H9 (cell line): ENCODE measurements around the gene GAS1. TPM values are rescaled to one million over a fixed set of nuclear protein-coding genes. Genes with fewer than 3 reads are reported as not detected.
A peak's percentile ranks its signal among the peaks of the same experiment; 100 is the strongest.

Experiments
- DNase-seq: peaks from one replicate; pipeline ENCODE4 v3.0.0-alpha.2; 2017
- H2AFZ ChIP-seq: one replicate; pipeline ENCODE4 v1.6.1; 2013; ENCODE audit warnings: mild to moderate bottlenecking, low read length, control low read depth, moderate library complexity
- H2AK5ac ChIP-seq: 2 replicates; pipeline ENCODE4 v1.6.1; 2013; ENCODE audit warnings: low read length, control low read depth, mixed read lengths; ENCODE audit not compliant: insufficient read length
- H2BK120ac ChIP-seq: one replicate; pipeline ENCODE4 v1.6.1; 2013; ENCODE audit warnings: low read depth, mild to moderate bottlenecking, low read length, control low read depth, inconsistent platforms; ENCODE audit not compliant: poor library complexity, severe bottlenecking
- H2BK12ac ChIP-seq: 2 replicates; pipeline ENCODE4 v1.6.1; 2013; ENCODE audit warnings: low read length, control low read depth, mixed read lengths, low read depth; ENCODE audit not compliant: insufficient read length
- H2BK15ac ChIP-seq: 2 replicates; pipeline ENCODE4 v1.6.1; 2013; ENCODE audit warnings: low read depth, low read length, control low read depth
- H2BK20ac ChIP-seq: one replicate; pipeline ENCODE4 v1.6.1; 2013; ENCODE audit warnings: low read depth, mild to moderate bottlenecking, low read length, control low read depth, inconsistent platforms; ENCODE audit not compliant: poor library complexity, severe bottlenecking
- H2BK5ac ChIP-seq: 2 replicates; pipeline ENCODE4 v1.6.1; 2013; ENCODE audit warnings: low read length, control low read depth, mixed read lengths; ENCODE audit not compliant: insufficient read length
- H3K14ac ChIP-seq: 2 replicates; pipeline ENCODE4 v1.6.1; 2013; ENCODE audit warnings: low read length, control low read depth; ENCODE audit not compliant: insufficient read depth
- H3K18ac ChIP-seq: 2 replicates; pipeline ENCODE4 v1.6.1; 2013; ENCODE audit warnings: low read depth, mild to moderate bottlenecking, mixed read lengths, low read length, control low read depth; ENCODE audit not compliant: insufficient read length
- H3K23ac ChIP-seq: 2 replicates; pipeline ENCODE4 v1.6.1; 2013; ENCODE audit warnings: low read length, control low read depth, mixed read lengths, low read depth; ENCODE audit not compliant: insufficient read length
- H3K23me2 ChIP-seq: 2 replicates; pipeline ENCODE4 v1.6.1; 2013; ENCODE audit warnings: low read depth, mild to moderate bottlenecking, mixed read lengths, low read length, control low read depth; ENCODE audit not compliant: insufficient read length, poor library complexity, severe bottlenecking
- H3K27ac ChIP-seq: 2 replicates; pipeline ENCODE4 v1.5.1; 2013; ENCODE audit warnings: low read length, control low read depth, mixed read lengths, low read depth; ENCODE audit not compliant: insufficient read length
- H3K27me3 ChIP-seq: 2 replicates; pipeline ENCODE4 v1.6.1; 2013; ENCODE audit warnings: low read length, control low read depth, inconsistent platforms; ENCODE audit not compliant: insufficient read depth
- H3K4ac ChIP-seq: 2 replicates; pipeline ENCODE4 v1.6.1; 2013; ENCODE audit warnings: low read depth, mild to moderate bottlenecking, control low read depth, inconsistent platforms, low read length, moderate library complexity
- H3K4me1 ChIP-seq: 2 replicates; pipeline ENCODE4 v1.6.1; 2013; ENCODE audit warnings: low read length, control low read depth, inconsistent platforms; ENCODE audit not compliant: insufficient read depth
- H3K4me2 ChIP-seq: 2 replicates; pipeline ENCODE4 v1.6.1; 2013; ENCODE audit warnings: low read length, control low read depth, mixed read lengths; ENCODE audit not compliant: insufficient read length, insufficient read depth
- H3K56ac ChIP-seq: 2 replicates; pipeline ENCODE4 v1.6.1; 2013; ENCODE audit warnings: low read depth, mild to moderate bottlenecking, mixed read lengths, low read length, control low read depth; ENCODE audit not compliant: insufficient read length
- H3K79me1 ChIP-seq: 2 replicates; pipeline ENCODE4 v1.6.1; 2013; ENCODE audit warnings: low read depth, mild to moderate bottlenecking, moderate library complexity, low read length, control low read depth, inconsistent platforms; ENCODE audit not compliant: insufficient read depth, poor library complexity, severe bottlenecking
- H3K79me2 ChIP-seq: 2 replicates; pipeline ENCODE4 v1.6.1; 2013; ENCODE audit warnings: low read length, control low read depth, inconsistent platforms; ENCODE audit not compliant: insufficient read depth
- H3K9ac ChIP-seq: 2 replicates; pipeline ENCODE4 v1.6.1; 2013; ENCODE audit warnings: low read length, control low read depth, mixed read lengths; ENCODE audit not compliant: insufficient read length; ENCODE audit errors: extremely low read depth
- H3K9me3 ChIP-seq: one replicate; pipeline ENCODE4 v1.6.1; 2013; ENCODE audit warnings: low read depth, low read length, inconsistent platforms; ENCODE audit not compliant: control insufficient read depth
- H3T11ph ChIP-seq: one replicate; pipeline ENCODE4 v1.6.1; 2013; ENCODE audit warnings: mild to moderate bottlenecking, low read length, control low read depth, inconsistent platforms
- H4K20me1 ChIP-seq: one replicate; pipeline ENCODE4 v1.6.1; 2013; ENCODE audit not compliant: control insufficient read depth, insufficient read length, insufficient read depth
- H4K5ac ChIP-seq: 2 replicates; pipeline ENCODE4 v1.6.1; 2013; ENCODE audit warnings: low read depth, mild to moderate bottlenecking, mixed read lengths, low read length, control low read depth; ENCODE audit not compliant: insufficient read length
- H4K8ac ChIP-seq: replicated peaks from 2 replicates; pipeline ENCODE4 v1.6.1; 2013; ENCODE audit warnings: low read length, control low read depth, mixed read lengths, low read depth; ENCODE audit not compliant: insufficient read length
- H4K91ac ChIP-seq: 2 replicates; pipeline ENCODE4 v1.6.1; 2013; ENCODE audit warnings: low read depth, mild to moderate bottlenecking, moderate library complexity, mixed read lengths, low read length, control low read depth; ENCODE audit not compliant: insufficient read length
- H3K27ac Mint-ChIP-seq, 3 experiments: 2 replicates in 2 of 3; 3 replicates in 1 of 3; pipeline ENCODE4 v1.8.0; 2020 to 2021; ENCODE audit warnings: mixed read lengths in 3 of 3, mild to moderate bottlenecking in 1 of 3, moderate library complexity in 1 of 3
- H3K27me3 Mint-ChIP-seq: 2 replicates; pipeline ENCODE4 v1.8.0; 2021; ENCODE audit warnings: low read depth, mild to moderate bottlenecking, moderate library complexity, mixed read lengths
- H3K36me3 Mint-ChIP-seq, 3 experiments: 2 replicates in 2 of 3; 3 replicates in 1 of 3; pipeline ENCODE4 v1.8.0; 2020 to 2021; ENCODE audit warnings: low read depth in 3 of 3, mixed read lengths in 3 of 3; ENCODE audit not compliant: insufficient read depth in 1 of 3
- H3K4me1 Mint-ChIP-seq, 2 experiments: 2 replicates each; pipeline ENCODE4 v1.8.0; 2020; ENCODE audit warnings: mixed read lengths in 2 of 2
- H3K4me3 Mint-ChIP-seq, 2 experiments: 2 replicates in 1 of 2; 3 replicates in 1 of 2; pipeline ENCODE4 v1.8.0; 2020 to 2021; ENCODE audit warnings: mild to moderate bottlenecking in 2 of 2, mixed read lengths in 2 of 2, moderate library complexity in 1 of 2
- H3K9me3 Mint-ChIP-seq, 2 experiments: 2 replicates in 1 of 2; 3 replicates in 1 of 2; pipeline ENCODE4 v1.8.0; 2020; ENCODE audit warnings: mild to moderate bottlenecking in 2 of 2, mixed read lengths in 2 of 2, moderate library complexity in 1 of 2
- CTCF ChIP-seq: fragments of 200-600 bp; sonication (generic); conservative IDR thresholded peaks from 3 replicates; pipeline ENCODE4 v1.8.0; 2021; ENCODE audit warnings: antibody characterized with exemption, mild to moderate bottlenecking
- WGBS: extraction: QIAGEN DNeasy Blood & Tissue Kit; methylation state at CpG from one replicate; pipeline ENCODE4 v1.1.7; 2013; ENCODE audit warnings: missing lambda C conversion rate, low lambda C conversion rate, mixed read lengths; ENCODE audit not compliant: insufficient read length; ENCODE audit errors: extremely low coverage; 5-methylcytosine and 5-hydroxymethylcytosine counted together
- total RNA-seq: library from RNA; stranded (reverse); gene quantifications from 2 replicates; pipeline ENCODE4 v1.2.1, GENCODE V29; 2021

GAS1 gene
- total RNA-seq, 1 experiment from 2014 or later, result 2.3 TPM

- H3K27me3 Mint-ChIP-seq, result peaks cover 76% of the 10 kb centered on the region
Measured at GRCh38 chr9:86903734-86904085, 43.6 kb downstream of the GAS1 start.

More at GRCh38 chr9:86903734-86904085, 43.6 kb downstream of the GAS1 start:
- no peak overlapping the region for H4K8ac ChIP-seq
- Mint-ChIP-seq H3K4me1 (peaks cover 32 to 44% of the 10 kb centered on the region in 2 experiments), H3K27ac (0 out of 7 replicates have a peak overlapping the region, but pooled peaks of 1 of the 3 experiments have one; percentile 1), H3K9me3 (peaks cover 0 to 11% of the 10 kb centered on the region in 2 experiments; a peak in 2 of 5 replicates), H3K4me3 (peak overlapping the region; percentile 76 to 89), H3K36me3 (0 out of 7 replicates have a peak, but pooled peaks cover 0 to 4% (median 0%) of the 10 kb centered on the region in 3 experiments)
- no peak overlapping the region for H3K18ac ChIP-seq
- H3K56ac ChIP-seq, result no peak overlapping the region
- no peaks in the 10 kb centered on the region for H3K79me1 ChIP-seq
- H3K9ac ChIP-seq, result no peak overlapping the region
- peak overlapping the region; percentile 83 for H3K4me2 ChIP-seq
- H3K4ac ChIP-seq, result no peak overlapping the region
- no peak overlapping the region for H2BK120ac ChIP-seq
- H2BK12ac ChIP-seq, result no peak overlapping the region
- H2BK5ac ChIP-seq, result no peak overlapping the region
- no peak overlapping the region for H4K5ac ChIP-seq
- H3K27ac ChIP-seq, result no peak overlapping the region
- DNase-seq, result no peak
- no peak overlapping the region for H3K14ac ChIP-seq
- H3K9me3 ChIP-seq, result no peaks in the 10 kb centered on the region
- peaks cover 10% of the 10 kb centered on the region; the same call in 1 of the 2 replicates for H3K27me3 ChIP-seq
- H2BK20ac ChIP-seq, result no peak overlapping the region
- H4K91ac ChIP-seq, result no peak overlapping the region
- no peaks in the 10 kb centered on the region for H3K79me2 ChIP-seq
- no CpG with 5 or more reads among the region's 2 CpGs for WGBS
- no peak overlapping the region for H3K23ac ChIP-seq
- peak overlapping the region; percentile 0 for H2AFZ ChIP-seq
- no peaks in the 10 kb centered on the region for H4K20me1 ChIP-seq
- no peaks in the 10 kb centered on the region for H3K4me1 ChIP-seq
- H2BK15ac ChIP-seq, result no peak overlapping the region
- H2AK5ac ChIP-seq, result no peak overlapping the region
- peaks cover 5% of the 10 kb centered on the region for H3K23me2 ChIP-seq
- H3T11ph ChIP-seq, result no peak overlapping the region
- TF ChIP-seq CTCF, result no peak
